ENCODE measurements around the gene TNFRSF8.

TNFRSF8 gene

GRCh38 chr1:12052997-12053686 is 10.0 kb upstream of the TNFRSF8 start:
- H3K27ac ChIP-seq = no peak overlapping the region
- H3K4me2 ChIP-seq = peak overlapping the region; percentile 99
- no peaks in the 10 kb centered on the region for H3K79me2 ChIP-seq (ENCODE audit: insufficient read depth, low read depth)
- H3K36me3 ChIP-seq (ENCODE audit: insufficient read depth) = no peaks in the 10 kb centered on the region
- no peak overlapping the region for H2AFZ ChIP-seq (ENCODE audit: low read depth)
- no peaks in the 10 kb centered on the region for H3K27me3 ChIP-seq (ENCODE audit: insufficient read depth, low read depth)
- no peaks in the 10 kb centered on the region for H4K20me1 ChIP-seq (ENCODE audit: insufficient read depth)
- H3K9ac ChIP-seq = no peak overlapping the region; the same call in 1 of the 2 replicates
- peaks cover 69% of the 10 kb centered on the region for H3K4me1 ChIP-seq (ENCODE audit: low read depth, poor library complexity, severe bottlenecking)
- TF ChIP-seq CTCF (conservative IDR thresholded peaks at IDR 0.05; ENCODE audit: low read depth, low read length) = no peak
- H3K4me3 ChIP-seq (IDR thresholded peaks at IDR 0.05; ENCODE audit: insufficient read depth, low read depth, low read length) = no peak overlapping the region

GRCh38 chr1:12053752-12054548 is 9.2 kb upstream of the TNFRSF8 start:
- TF ChIP-seq CTCF (conservative IDR thresholded peaks at IDR 0.05; ENCODE audit: low read depth, low read length) = no peak
- Histone ChIP-seq H3K27ac (no peak overlapping the region), H3K4me2 (no peak overlapping the region; the same call in 1 of the 2 replicates), H3K36me3 (ENCODE audit: insufficient read depth) (no peaks in the 10 kb centered on the region), H3K79me2 (ENCODE audit: insufficient read depth, low read depth) (no peaks in the 10 kb centered on the region), H3K4me1 (ENCODE audit: low read depth, poor library complexity, severe bottlenecking) (peaks cover 64% of the 10 kb centered on the region), H3K27me3 (ENCODE audit: insufficient read depth, low read depth) (no peaks in the 10 kb centered on the region), H3K9ac (no peak overlapping the region), H4K20me1 (ENCODE audit: insufficient read depth) (no peaks in the 10 kb centered on the region), H3K4me3 (IDR thresholded peaks at IDR 0.05; ENCODE audit: insufficient read depth, low read depth, low read length) (no peak overlapping the region), H2AFZ (ENCODE audit: low read depth) (no peak overlapping the region)

- H2AFZ ChIP-seq (ENCODE audit: low read depth) = no peak overlapping the region
- H3K27me3 ChIP-seq (ENCODE audit: insufficient read depth, low read depth) = no peaks in the 10 kb centered on the region
- H3K4me1 ChIP-seq (ENCODE audit: low read depth, poor library complexity, severe bottlenecking) = peaks cover 62% of the 10 kb centered on the region
- no peak overlapping the region for H3K4me3 ChIP-seq (IDR thresholded peaks at IDR 0.05; ENCODE audit: insufficient read depth, low read depth, low read length)
- no peak overlapping the region for H3K27ac ChIP-seq
- no peaks in the 10 kb centered on the region for H3K79me2 ChIP-seq (ENCODE audit: insufficient read depth, low read depth)
- no peak for TF ChIP-seq CTCF (conservative IDR thresholded peaks at IDR 0.05; ENCODE audit: low read depth, low read length)
- H3K4me2 ChIP-seq = no peak overlapping the region
- H4K20me1 ChIP-seq (ENCODE audit: insufficient read depth) = no peaks in the 10 kb centered on the region
- no peak overlapping the region for H3K9ac ChIP-seq
- no peaks in the 10 kb centered on the region for H3K36me3 ChIP-seq (ENCODE audit: insufficient read depth)
These were observed 7.8 kb upstream of the TNFRSF8 start for GRCh38 chr1:12055259-12055658.

GRCh38 chr1:12056331-12056841 is 6.7 kb upstream of the TNFRSF8 start:
- no peak overlapping the region for H3K4me2 ChIP-seq
- no peaks in the 10 kb centered on the region for H3K27me3 ChIP-seq (ENCODE audit: insufficient read depth, low read depth)
- H3K79me2 ChIP-seq (ENCODE audit: insufficient read depth, low read depth) = no peaks in the 10 kb centered on the region
- no peak overlapping the region for H3K4me3 ChIP-seq (IDR thresholded peaks at IDR 0.05; ENCODE audit: insufficient read depth, low read depth, low read length)
- no peak overlapping the region for H3K27ac ChIP-seq
- H3K4me1 ChIP-seq (ENCODE audit: low read depth, poor library complexity, severe bottlenecking) = peaks cover 51% of the 10 kb centered on the region
- TF ChIP-seq CTCF (conservative IDR thresholded peaks at IDR 0.05; ENCODE audit: low read depth, low read length) = no peak
- no peak overlapping the region for H3K9ac ChIP-seq
- H2AFZ ChIP-seq (ENCODE audit: low read depth) = no peak overlapping the region
- H3K36me3 ChIP-seq (ENCODE audit: insufficient read depth) = no peaks in the 10 kb centered on the region
- no peaks in the 10 kb centered on the region for H4K20me1 ChIP-seq (ENCODE audit: insufficient read depth)
